Neural progenitor cell (in vitro differentiated cells): ENCODE results near the gene SAPCD1. TPM values are rescaled to one million over a fixed set of nuclear protein-coding genes. Genes with fewer than 3 reads are reported as not detected.

Experiments used
- DNase-seq: peaks from one replicate; pipeline ENCODE4 v3.0.0-alpha.2; 2016; ENCODE audit warnings: low spot score
- H2AFZ ChIP-seq: fragments of 200-600 bp; sonication (generic); replicated peaks from 2 replicates; pipeline ENCODE4 v1.6.1; 2016; ENCODE audit warnings: antibody characterized with exemption
- H3F3A ChIP-seq: fragments of 200-600 bp; sonication (generic); 2 replicates; pipeline ENCODE4 v1.6.1; 2016; ENCODE audit warnings: antibody characterized with exemption, low read depth
- H3K27ac ChIP-seq: fragments of 200-600 bp; sonication (generic); 2 replicates; pipeline ENCODE4 v1.5.1; 2016; ENCODE audit warnings: mild to moderate bottlenecking
- H3K27me3 ChIP-seq: fragments of 200-600 bp; sonication (generic); 2 replicates; pipeline ENCODE4 v1.6.1; 2016; ENCODE audit warnings: mild to moderate bottlenecking, moderate library complexity
- H3K36me3 ChIP-seq: fragments of 200-600 bp; sonication (generic); 2 replicates; pipeline ENCODE4 v1.5.1; 2016
- H3K4me1 ChIP-seq: fragments of 200-600 bp; sonication (generic); 2 replicates; pipeline ENCODE4 v1.6.1; 2016; ENCODE audit warnings: mixed run types
- H3K4me2 ChIP-seq: fragments of 200-600 bp; sonication (generic); 2 replicates; pipeline ENCODE4 v1.6.1; 2016
- H3K4me3 ChIP-seq: fragments of 200-600 bp; sonication (generic); 2 replicates; pipeline ENCODE4 v1.5.1; 2016
- H3K79me2 ChIP-seq: fragments of 200-600 bp; sonication (generic); 2 replicates; pipeline ENCODE4 v1.6.1; 2016; ENCODE audit warnings: low read depth
- H3K9ac ChIP-seq: fragments of 200-600 bp; sonication (generic); 2 replicates; pipeline ENCODE4 v1.6.1; 2016
- H3K9me3 ChIP-seq: fragments of 200-600 bp; sonication (generic); 2 replicates; pipeline ENCODE4 v1.5.1; 2016; ENCODE audit warnings: low read depth
- H4K20me1 ChIP-seq: fragments of 200-600 bp; sonication (generic); 2 replicates; pipeline ENCODE4 v1.6.1; 2016; ENCODE audit warnings: low read depth
- H3K27ac Mint-ChIP-seq: 3 replicates; pipeline ENCODE4 v1.8.0; 2021; ENCODE audit warnings: mixed read lengths
- H3K27me3 Mint-ChIP-seq: 2 replicates; pipeline ENCODE4 v1.8.0; 2022; ENCODE audit warnings: low read depth, mild to moderate bottlenecking, inconsistent platforms, moderate library complexity, mixed read lengths; ENCODE audit not compliant: insufficient read depth
- H3K36me3 Mint-ChIP-seq: 3 replicates; pipeline ENCODE4 v1.8.0; 2021; ENCODE audit warnings: mixed read lengths
- H3K4me1 Mint-ChIP-seq: 3 replicates; pipeline ENCODE4 v1.8.0; 2021; ENCODE audit warnings: mixed read lengths
- H3K4me3 Mint-ChIP-seq: 3 replicates; pipeline ENCODE4 v1.8.0; 2021; ENCODE audit warnings: mild to moderate bottlenecking, moderate library complexity, mixed read lengths
- H3K9me3 Mint-ChIP-seq: 3 replicates; pipeline ENCODE4 v1.8.0; 2020; ENCODE audit warnings: mixed read lengths
- CTCF ChIP-seq: fragments of 200-600 bp; sonication (generic); IDR thresholded peaks from 2 replicates; pipeline ENCODE4 v1.5.1; 2017; ENCODE audit warnings: antibody characterized with exemption, mild to moderate bottlenecking
- EZH2 ChIP-seq: fragments of 200-600 bp; sonication (generic); IDR thresholded peaks from 2 replicates; pipeline ENCODE4 v1.6.1; 2017; ENCODE audit warnings: antibody characterized with exemption, mild to moderate bottlenecking, moderate library complexity
- EZH2phosphoT487 ChIP-seq: fragments of 200-600 bp; sonication (generic); IDR thresholded peaks from 2 replicates; pipeline ENCODE4 v1.6.1; 2017; ENCODE audit warnings: antibody characterized with exemption
- total RNA-seq: library from RNA; depleted of rRNA; stranded (reverse); fragments of >200 nt; gene quantifications from 2 replicates; pipeline ENCODE4 v1.2.3, GENCODE V29; 2015; ENCODE audit warnings: low replicate concordance

The SAPCD1 gene
- total RNA-seq, 1 donor from 2014 or later: 11.9 TPM

GRCh38 chr6:31760790-31761189 lies 1.7 kb upstream of the SAPCD1 start:
- Histone ChIP-seq H3K4me3 (no peak overlapping the region), H3K36me3 (no peaks in the 10 kb centered on the region), H3F3A (peaks cover 18% of the 10 kb centered on the region), H3K9ac (no peak overlapping the region), H4K20me1 (no peaks in the 10 kb centered on the region), H3K4me1 (peaks cover 17% of the 10 kb centered on the region), H3K9me3 (no peaks in the 10 kb centered on the region), H3K79me2 (no peaks in the 10 kb centered on the region), H3K27ac (no peak overlapping the region), H3K27me3 (no peaks in the 10 kb centered on the region), H3K4me2 (no peak overlapping the region), H2AFZ (no peak overlapping the region)
- TF ChIP-seq EZH2phosphoT487 (no peak), CTCF (no peak), EZH2 (no peak)
- H3K9me3 Mint-ChIP-seq: no peaks in the 10 kb centered on the region
- peaks cover 27% of the 10 kb centered on the region for H3K4me1 Mint-ChIP-seq
- H3K4me3 Mint-ChIP-seq: no peak overlapping the region
- peak overlapping the region; percentile 57 for H3K27ac Mint-ChIP-seq
- no peak for DNase-seq
- peaks cover 7% of the 10 kb centered on the region for H3K27me3 Mint-ChIP-seq
- H3K36me3 Mint-ChIP-seq: peaks cover 40% of the 10 kb centered on the region

- DNase-seq: no peak
- no peaks in the 10 kb centered on the region for H3K9me3 ChIP-seq
- no peak for TF ChIP-seq EZH2
- no peak for TF ChIP-seq CTCF
- no peak overlapping the region for H2AFZ ChIP-seq
- H3K79me2 ChIP-seq: no peaks in the 10 kb centered on the region
- peaks cover 27% of the 10 kb centered on the region for H3K4me1 Mint-ChIP-seq
- peaks cover 18% of the 10 kb centered on the region for H3F3A ChIP-seq
- no peaks in the 10 kb centered on the region for H4K20me1 ChIP-seq
- peaks cover 7% of the 10 kb centered on the region for H3K27me3 Mint-ChIP-seq
- H3K9me3 Mint-ChIP-seq: no peaks in the 10 kb centered on the region
- no peak overlapping the region for H3K9ac ChIP-seq
- H3K27ac Mint-ChIP-seq: peak overlapping the region; percentile 13
- peaks cover 19% of the 10 kb centered on the region for H3K4me1 ChIP-seq
- H3K27ac ChIP-seq: no peak overlapping the region
- no peaks in the 10 kb centered on the region for H3K27me3 ChIP-seq
- no peak overlapping the region for H3K4me3 Mint-ChIP-seq
- no peaks in the 10 kb centered on the region for H3K36me3 ChIP-seq
- no peak overlapping the region for H3K4me2 ChIP-seq
- H3K36me3 Mint-ChIP-seq: peaks cover 40% of the 10 kb centered on the region
- H3K4me3 ChIP-seq: no peak overlapping the region
Measured at GRCh38 chr6:31761343-31761742, 1.1 kb upstream of the SAPCD1 start.

- Histone ChIP-seq H3K27ac (peak overlapping the region; percentile 67), H3K27me3 (no peaks in the 10 kb centered on the region), H3K9ac (no peak overlapping the region), H3K79me2 (no peaks in the 10 kb centered on the region), H3K4me1 (peaks cover 23% of the 10 kb centered on the region), H3F3A (peaks cover 18% of the 10 kb centered on the region), H3K4me3 (no peak overlapping the region), H3K36me3 (no peaks in the 10 kb centered on the region), H3K4me2 (peak overlapping the region; percentile 73), H2AFZ (no peak overlapping the region), H4K20me1 (no peaks in the 10 kb centered on the region), H3K9me3 (no peaks in the 10 kb centered on the region)
- Mint-ChIP-seq H3K27me3 (peaks cover 4% of the 10 kb centered on the region), H3K27ac (peak overlapping the region; percentile 96), H3K4me1 (peaks cover 29% of the 10 kb centered on the region), H3K9me3 (no peaks in the 10 kb centered on the region), H3K36me3 (peaks cover 38% of the 10 kb centered on the region), H3K4me3 (peak overlapping the region; percentile 54)
- no peak for DNase-seq
- TF ChIP-seq EZH2 (no peak), CTCF (no peak), EZH2phosphoT487 (no peak)
Measured at GRCh38 chr6:31762878-31763618, 592 bp downstream of the SAPCD1 start.
